Measurements from ENCODE around the gene CXCR1. TPM values are rescaled to one million over a fixed set of nuclear protein-coding genes. Genes with fewer than 3 reads are reported as not detected.

The CXCR1 gene
- total RNA-seq, 1 experiment from 2014 or later: not detected

DNA sequence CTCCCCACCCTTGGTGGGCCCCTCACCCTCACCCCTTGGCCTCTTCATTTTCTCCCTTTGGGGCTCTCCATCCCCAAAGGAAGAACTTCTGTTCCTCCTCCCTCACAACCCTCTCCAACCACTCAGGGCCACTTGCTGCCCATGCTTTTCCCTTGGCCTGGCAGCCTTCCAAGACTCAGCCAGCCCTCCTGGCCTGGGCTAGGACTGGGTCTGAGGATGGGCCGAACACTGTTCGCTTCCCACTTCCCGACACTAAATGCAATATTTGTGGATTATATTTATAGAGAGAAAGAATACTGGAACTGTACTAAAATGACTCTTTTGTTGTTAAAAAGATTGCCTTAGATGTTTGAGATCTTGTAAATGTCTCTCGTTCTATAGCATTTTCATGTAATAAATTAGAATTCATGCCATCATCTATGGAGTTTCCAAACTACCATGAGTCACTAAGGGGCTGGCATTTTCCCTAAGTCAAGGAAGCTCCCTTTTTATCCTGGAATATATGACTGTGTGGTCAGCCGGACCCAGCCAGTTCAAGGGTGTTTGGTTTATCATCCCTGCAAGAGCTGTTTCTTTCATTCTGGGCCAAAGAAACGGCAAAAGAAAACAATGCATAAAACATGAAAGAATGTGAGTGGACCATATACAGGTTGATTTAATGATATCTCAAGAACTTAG is 37.2 kb downstream of the CXCR1 start:
- no TSS peak for BruUV-seq (replicated peaks)
- H3K4me3 ChIP-seq (ENCODE audit: low read depth, low read length, poor library complexity, severe bottlenecking): no peak overlapping the region
- H3K36me3 ChIP-seq (ENCODE audit: insufficient read depth, low read length, poor library complexity, severe bottlenecking): no peaks in the 10 kb centered on the region
- H3K9me3 ChIP-seq (ENCODE audit: low read depth, low read length, poor library complexity, severe bottlenecking): no peaks in the 10 kb centered on the region
- H3K4me1 ChIP-seq (ENCODE audit: insufficient read depth, low read length, poor library complexity, severe bottlenecking): no peaks in the 10 kb centered on the region
- no peak for DNase-seq (ENCODE audit: low spot score)
- no peak overlapping the region for H3K27ac ChIP-seq (ENCODE audit: low read depth, low read length, poor library complexity, severe bottlenecking)
- POLR2A ChIA-PET (ENCODE audit: low non-redundant PET): no interaction called here
- H3K27me3 ChIP-seq (replicated peaks; ENCODE audit: insufficient read depth, low read depth, low read length, poor library complexity): peaks cover 2% of the 10 kb centered on the region
- TF ChIP-seq, protein P1, sequence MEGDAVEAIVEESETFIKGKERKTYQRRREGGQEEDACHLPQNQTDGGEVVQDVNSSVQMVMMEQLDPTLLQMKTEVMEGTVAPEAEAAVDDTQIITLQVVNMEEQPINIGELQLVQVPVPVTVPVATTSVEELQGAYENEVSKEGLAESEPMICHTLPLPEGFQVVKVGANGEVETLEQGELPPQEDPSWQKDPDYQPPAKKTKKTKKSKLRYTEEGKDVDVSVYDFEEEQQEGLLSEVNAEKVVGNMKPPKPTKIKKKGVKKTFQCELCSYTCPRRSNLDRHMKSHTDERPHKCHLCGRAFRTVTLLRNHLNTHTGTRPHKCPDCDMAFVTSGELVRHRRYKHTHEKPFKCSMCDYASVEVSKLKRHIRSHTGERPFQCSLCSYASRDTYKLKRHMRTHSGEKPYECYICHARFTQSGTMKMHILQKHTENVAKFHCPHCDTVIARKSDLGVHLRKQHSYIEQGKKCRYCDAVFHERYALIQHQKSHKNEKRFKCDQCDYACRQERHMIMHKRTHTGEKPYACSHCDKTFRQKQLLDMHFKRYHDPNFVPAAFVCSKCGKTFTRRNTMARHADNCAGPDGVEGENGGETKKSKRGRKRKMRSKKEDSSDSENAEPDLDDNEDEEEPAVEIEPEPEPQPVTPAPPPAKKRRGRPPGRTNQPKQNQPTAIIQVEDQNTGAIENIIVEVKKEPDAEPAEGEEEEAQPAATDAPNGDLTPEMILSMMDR (conservative IDR thresholded peaks at IDR 0.05; ENCODE audit: low read depth, low read length): no peak
- no peak for TF ChIP-seq EZH2 (IDR thresholded peaks at IDR 0.05; ENCODE audit: borderline replicate concordance, low read depth, low read length, poor library complexity, severe bottlenecking)
- intact Hi-C loops (cut with micrococcal nuclease; ENCODE audit: unreplicated experiment): no loop called here
- CTCF ChIA-PET: no interaction called here

GRCh38 chr2:218128781-218129457 is 37.8 kb downstream of the CXCR1 start:
- Histone ChIP-seq H3K36me3 (ENCODE audit: insufficient read depth, low read length, poor library complexity, severe bottlenecking) (no peaks in the 10 kb centered on the region), H3K4me1 (ENCODE audit: insufficient read depth, low read length, poor library complexity, severe bottlenecking) (no peaks in the 10 kb centered on the region), H3K9me3 (ENCODE audit: low read depth, low read length, poor library complexity, severe bottlenecking) (no peaks in the 10 kb centered on the region), H3K27me3 (replicated peaks; ENCODE audit: insufficient read depth, low read depth, low read length, poor library complexity) (no peaks in the 10 kb centered on the region), H3K4me3 (ENCODE audit: low read depth, low read length, poor library complexity, severe bottlenecking) (no peak overlapping the region), H3K27ac (ENCODE audit: low read depth, low read length, poor library complexity, severe bottlenecking) (no peak overlapping the region)
- no TSS peak for BruUV-seq (replicated peaks)
- no peak for DNase-seq (ENCODE audit: low spot score)
- ChIA-PET POLR2A (ENCODE audit: low non-redundant PET) (no interaction called here), CTCF (no interaction called here)
- intact Hi-C loops (cut with micrococcal nuclease; ENCODE audit: unreplicated experiment): no loop called here
- no peak for TF ChIP-seq EZH2 (IDR thresholded peaks at IDR 0.05; ENCODE audit: borderline replicate concordance, low read depth, low read length, poor library complexity, severe bottlenecking)

DNA sequence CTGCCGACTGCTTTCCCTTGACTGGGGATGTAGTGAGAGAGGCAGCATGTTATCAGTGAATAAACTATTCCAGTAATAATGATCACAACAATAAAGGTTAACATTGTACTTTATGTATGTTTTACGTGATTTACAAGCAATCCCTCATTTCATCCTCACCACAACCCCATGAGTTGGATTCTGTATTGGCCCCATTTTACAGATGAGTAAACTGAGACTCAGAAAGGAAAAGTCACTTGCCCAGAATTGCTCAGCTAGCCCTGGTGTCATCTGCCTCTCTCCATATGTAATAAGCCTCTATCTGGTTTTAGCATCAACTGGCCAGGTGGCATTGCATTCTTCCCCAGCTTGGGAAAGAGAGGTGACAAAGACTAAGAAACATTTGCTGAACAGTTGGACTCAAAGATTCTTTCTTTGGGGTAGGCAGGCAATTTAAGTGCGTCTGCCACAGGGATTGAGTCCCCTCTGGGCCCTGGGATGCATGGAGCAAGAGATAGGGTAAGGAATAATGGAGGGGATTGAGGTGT is 38.8 kb downstream of the CXCR1 start:
- H3K36me3 ChIP-seq (ENCODE audit: insufficient read depth, low read length, poor library complexity, severe bottlenecking): no peaks in the 10 kb centered on the region
- intact Hi-C loops (cut with micrococcal nuclease; ENCODE audit: unreplicated experiment): no loop called here
- no TSS peak for BruUV-seq (replicated peaks)
- DNase-seq (ENCODE audit: low spot score): no peak
- no peaks in the 10 kb centered on the region for H3K27me3 ChIP-seq (replicated peaks; ENCODE audit: insufficient read depth, low read depth, low read length, poor library complexity)
- H3K4me3 ChIP-seq (ENCODE audit: low read depth, low read length, poor library complexity, severe bottlenecking): no peak overlapping the region
- H3K27ac ChIP-seq (ENCODE audit: low read depth, low read length, poor library complexity, severe bottlenecking): no peak overlapping the region
- TF ChIP-seq, protein P1 (conservative IDR thresholded peaks at IDR 0.05; ENCODE audit: low read depth, low read length): no peak
- no peak for TF ChIP-seq EZH2 (IDR thresholded peaks at IDR 0.05; ENCODE audit: borderline replicate concordance, low read depth, low read length, poor library complexity, severe bottlenecking)
- POLR2A ChIA-PET (ENCODE audit: low non-redundant PET): no interaction called here
- CTCF ChIA-PET: no interaction called here
- H3K9me3 ChIP-seq (ENCODE audit: low read depth, low read length, poor library complexity, severe bottlenecking): no peaks in the 10 kb centered on the region
- no peaks in the 10 kb centered on the region for H3K4me1 ChIP-seq (ENCODE audit: insufficient read depth, low read length, poor library complexity, severe bottlenecking)
